ENCODE measurements around the gene DCC. TPM values are rescaled to one million over a fixed set of nuclear protein-coding genes. Genes with fewer than 3 reads are reported as not detected.

Gene DCC
- total RNA-seq, 1 experiment from 2014 or later: not detected

DNA sequence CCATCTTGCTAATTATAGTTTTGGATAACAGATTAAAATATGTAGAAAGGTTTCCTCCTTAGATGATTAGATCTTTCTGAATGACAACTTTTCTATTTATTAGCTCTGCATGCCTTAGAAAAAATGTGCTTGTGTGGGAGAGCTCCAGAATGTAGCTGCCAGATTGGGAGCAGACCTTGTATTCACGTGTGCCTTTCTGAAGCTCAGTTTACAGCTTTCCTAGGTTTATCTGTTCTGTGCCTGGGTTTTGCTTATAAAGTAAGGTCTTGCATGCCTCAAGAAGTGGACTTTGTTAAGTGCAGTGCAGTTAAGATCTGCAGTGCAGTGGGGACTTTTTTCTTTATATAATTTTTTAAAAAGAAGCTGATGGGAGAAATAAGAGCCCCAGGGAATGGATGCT, 179.0 kb downstream of the DCC start:
- BruUV-seq (replicated peaks): no TSS peak
- DNase-seq (ENCODE audit: unreplicated experiment): no peak
- POLR2A ChIA-PET: no interaction called here
- intact Hi-C loops (cut with micrococcal nuclease): no loop called here
- H3K36me3 Mint-ChIP-seq (ENCODE audit: insufficient read depth, unreplicated experiment): no peaks in the 10 kb centered on the region
- H3K9me3 Mint-ChIP-seq (ENCODE audit: unreplicated experiment): no peaks in the 10 kb centered on the region
- no peaks in the 10 kb centered on the region for H3K27me3 Mint-ChIP-seq (ENCODE audit: insufficient read depth, unreplicated experiment)
- H3K4me1 Mint-ChIP-seq (ENCODE audit: insufficient read depth, unreplicated experiment): no peaks in the 10 kb centered on the region
- no peak overlapping the region for H3K27ac Mint-ChIP-seq (ENCODE audit: low read depth, unreplicated experiment)
- CTCF ChIA-PET: interaction anchor here (0.7 to 0.9 kb wide), 3 partner anchors 15 to 38 kb away, joined by 3 to 6 read pairs (median 3); no protein-coding TSS in a partner anchor
- no peak overlapping the region for H3K4me3 Mint-ChIP-seq (ENCODE audit: unreplicated experiment)
- TF ChIP-seq, protein P1, sequence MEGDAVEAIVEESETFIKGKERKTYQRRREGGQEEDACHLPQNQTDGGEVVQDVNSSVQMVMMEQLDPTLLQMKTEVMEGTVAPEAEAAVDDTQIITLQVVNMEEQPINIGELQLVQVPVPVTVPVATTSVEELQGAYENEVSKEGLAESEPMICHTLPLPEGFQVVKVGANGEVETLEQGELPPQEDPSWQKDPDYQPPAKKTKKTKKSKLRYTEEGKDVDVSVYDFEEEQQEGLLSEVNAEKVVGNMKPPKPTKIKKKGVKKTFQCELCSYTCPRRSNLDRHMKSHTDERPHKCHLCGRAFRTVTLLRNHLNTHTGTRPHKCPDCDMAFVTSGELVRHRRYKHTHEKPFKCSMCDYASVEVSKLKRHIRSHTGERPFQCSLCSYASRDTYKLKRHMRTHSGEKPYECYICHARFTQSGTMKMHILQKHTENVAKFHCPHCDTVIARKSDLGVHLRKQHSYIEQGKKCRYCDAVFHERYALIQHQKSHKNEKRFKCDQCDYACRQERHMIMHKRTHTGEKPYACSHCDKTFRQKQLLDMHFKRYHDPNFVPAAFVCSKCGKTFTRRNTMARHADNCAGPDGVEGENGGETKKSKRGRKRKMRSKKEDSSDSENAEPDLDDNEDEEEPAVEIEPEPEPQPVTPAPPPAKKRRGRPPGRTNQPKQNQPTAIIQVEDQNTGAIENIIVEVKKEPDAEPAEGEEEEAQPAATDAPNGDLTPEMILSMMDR (IDR thresholded peaks at IDR 0.05; ENCODE audit: unreplicated experiment): no peak

DNA sequence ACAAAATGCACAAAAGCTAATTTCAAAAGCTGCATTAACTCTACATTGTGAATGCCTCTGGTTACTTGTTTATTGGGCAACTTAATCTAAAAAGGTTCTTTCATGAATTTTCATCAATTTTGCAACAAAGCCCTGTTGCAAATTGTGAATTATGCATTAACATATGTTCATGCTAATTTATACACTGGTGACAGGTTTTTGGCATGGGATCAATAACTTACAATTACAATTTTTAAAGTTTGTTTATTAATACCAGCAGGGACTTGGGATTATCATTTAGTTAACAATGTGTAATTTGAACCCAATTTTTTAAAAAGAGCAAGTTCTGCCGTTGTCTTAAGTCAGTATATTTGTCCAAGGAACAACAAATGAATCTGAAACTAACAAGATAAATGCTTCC, 183.6 kb downstream of the DCC start:
- Mint-ChIP-seq H3K36me3 (ENCODE audit: insufficient read depth, unreplicated experiment) (no peaks in the 10 kb centered on the region), H3K27ac (ENCODE audit: low read depth, unreplicated experiment) (no peak overlapping the region), H3K27me3 (ENCODE audit: insufficient read depth, unreplicated experiment) (no peaks in the 10 kb centered on the region), H3K4me3 (ENCODE audit: unreplicated experiment) (no peak overlapping the region), H3K9me3 (ENCODE audit: unreplicated experiment) (peaks cover 8% of the 10 kb centered on the region), H3K4me1 (ENCODE audit: insufficient read depth, unreplicated experiment) (no peaks in the 10 kb centered on the region)
- ChIA-PET POLR2A (no interaction called here), CTCF (interaction anchor here (1.0 kb wide), 1 partner anchor 13 kb away, joined by 4 read pairs; no protein-coding TSS in a partner anchor)
- TF ChIP-seq, protein P1 (IDR thresholded peaks at IDR 0.05; ENCODE audit: unreplicated experiment): no peak
- intact Hi-C loops (cut with micrococcal nuclease): no loop called here
- no TSS peak for BruUV-seq (replicated peaks)
- DNase-seq (ENCODE audit: unreplicated experiment): no peak

DNA sequence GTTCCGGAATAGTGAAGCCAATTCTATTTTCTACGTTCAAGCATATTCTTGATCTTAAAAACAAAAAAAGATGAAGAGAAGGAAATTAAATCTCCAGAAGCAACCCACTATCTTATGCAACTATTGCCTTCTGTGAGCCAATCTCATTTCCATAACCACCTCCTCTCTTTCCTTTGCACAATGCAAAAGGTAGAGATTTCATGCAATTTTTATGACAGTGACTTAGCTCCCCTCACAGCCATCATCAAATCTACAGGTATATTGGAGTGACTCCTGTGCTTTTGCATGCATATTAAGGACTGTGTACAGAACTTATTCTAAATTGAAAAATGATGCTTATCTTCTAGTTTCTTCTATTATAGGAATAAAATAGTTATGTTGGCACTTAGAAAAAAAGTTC, 191.8 kb downstream of the DCC start:
- Mint-ChIP-seq H3K9me3 (ENCODE audit: unreplicated experiment) (peaks cover 30% of the 10 kb centered on the region), H3K4me1 (ENCODE audit: insufficient read depth, unreplicated experiment) (no peaks in the 10 kb centered on the region), H3K27ac (ENCODE audit: low read depth, unreplicated experiment) (no peak overlapping the region), H3K4me3 (ENCODE audit: unreplicated experiment) (no peak overlapping the region), H3K27me3 (ENCODE audit: insufficient read depth, unreplicated experiment) (no peaks in the 10 kb centered on the region), H3K36me3 (ENCODE audit: insufficient read depth, unreplicated experiment) (peaks cover 6% of the 10 kb centered on the region)
- TF ChIP-seq, protein P1 (IDR thresholded peaks at IDR 0.05; ENCODE audit: unreplicated experiment): no peak
- intact Hi-C loops (cut with micrococcal nuclease): no loop called here
- BruUV-seq (replicated peaks): no TSS peak
- ChIA-PET POLR2A (no interaction called here), CTCF (no interaction called here)
- DNase-seq (ENCODE audit: unreplicated experiment): no peak

DNA sequence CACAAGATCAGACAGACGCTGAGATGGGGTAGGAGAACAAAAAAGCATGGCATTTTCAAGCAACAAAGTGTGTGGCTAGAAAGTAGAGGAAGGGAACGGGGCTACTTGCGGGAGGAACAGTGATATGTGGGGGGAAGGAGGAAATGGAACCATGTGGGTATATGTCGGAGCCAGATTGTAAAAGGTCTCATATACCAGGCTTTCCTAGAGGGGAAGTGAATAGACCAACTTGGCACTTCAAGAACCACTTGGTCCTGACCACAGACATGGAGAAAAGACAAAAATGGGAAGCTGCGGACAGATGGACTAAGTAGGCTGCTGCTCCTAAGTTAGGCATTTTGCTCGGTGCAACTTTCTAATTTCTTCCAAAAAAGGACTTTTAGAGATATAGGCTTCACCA, 196.0 kb downstream of the DCC start:
- Mint-ChIP-seq H3K9me3 (ENCODE audit: unreplicated experiment) (peaks cover 38% of the 10 kb centered on the region), H3K27me3 (ENCODE audit: insufficient read depth, unreplicated experiment) (no peaks in the 10 kb centered on the region), H3K27ac (ENCODE audit: low read depth, unreplicated experiment) (no peak overlapping the region), H3K4me3 (ENCODE audit: unreplicated experiment) (no peak overlapping the region), H3K4me1 (ENCODE audit: insufficient read depth, unreplicated experiment) (no peaks in the 10 kb centered on the region), H3K36me3 (ENCODE audit: insufficient read depth, unreplicated experiment) (peaks cover 6% of the 10 kb centered on the region)
- no peak for DNase-seq (ENCODE audit: unreplicated experiment)
- intact Hi-C loops (cut with micrococcal nuclease): no loop called here
- TF ChIP-seq, protein P1 (IDR thresholded peaks at IDR 0.05; ENCODE audit: unreplicated experiment): no peak
- CTCF ChIA-PET: interaction anchor here (0.7 kb wide), 1 partner anchor 442 kb away, joined by 3 read pairs; no protein-coding TSS in a partner anchor
- BruUV-seq (replicated peaks): no TSS peak
- POLR2A ChIA-PET: no interaction called here

Data from MCF 10A (cell line).